Rectal smooth muscle tissue (tissue), 1 donor: ENCODE results near the gene KCTD10.
"Not testable (repeated sequence)": the region's sequence is repeated elsewhere in the genome, so short reads cannot be mapped to it uniquely, and the experiment has no call there.

Source experiments
- H3K27ac ChIP-seq: one replicate; pipeline ENCODE4 v1.7.0; 2013; ENCODE audit warnings: low read depth, low read length, inconsistent platforms
- H3K27me3 ChIP-seq: one replicate; pipeline ENCODE4 v1.7.0; 2013; ENCODE audit warnings: low read length; ENCODE audit not compliant: control insufficient read depth, insufficient read depth
- H3K36me3 ChIP-seq: one replicate; pipeline ENCODE4 v1.7.0; 2013; ENCODE audit warnings: low read length; ENCODE audit not compliant: control insufficient read depth, insufficient read depth
- H3K4me1 ChIP-seq: one replicate; pipeline ENCODE4 v1.7.0; 2013; ENCODE audit warnings: low read length; ENCODE audit not compliant: control insufficient read depth, insufficient read depth
- H3K4me3 ChIP-seq: one replicate; pipeline ENCODE4 v1.7.0; 2013; ENCODE audit warnings: low read length
- H3K9ac ChIP-seq: one replicate; pipeline ENCODE4 v1.7.0; 2013; ENCODE audit warnings: low read length

The KCTD10 gene

DNA sequence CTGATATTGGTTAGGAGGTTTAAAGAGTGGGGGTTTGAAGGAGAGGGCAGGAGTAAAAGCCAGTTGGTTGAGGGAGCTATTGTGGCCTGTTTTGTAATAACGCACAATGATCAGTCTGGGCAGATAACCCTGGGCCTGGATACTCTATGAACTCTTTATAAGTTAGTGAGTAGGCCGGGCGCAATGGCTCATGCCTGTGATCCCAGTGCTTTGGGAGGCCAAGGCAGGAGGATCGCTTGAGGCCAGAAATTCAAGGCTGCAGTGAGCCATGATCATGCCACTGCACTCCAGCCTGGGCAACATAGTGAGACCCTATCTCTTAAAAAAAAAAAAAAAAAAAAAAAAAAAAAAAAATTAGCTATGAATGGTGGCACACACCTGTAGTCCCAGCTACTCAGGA, 71.0 kb downstream of the KCTD10 start:
- not testable (repeated sequence) for H3K4me1 ChIP-seq, H3K27me3 ChIP-seq, H3K27ac ChIP-seq, H3K4me3 ChIP-seq, H3K36me3 ChIP-seq, H3K9ac ChIP-seq

DNA sequence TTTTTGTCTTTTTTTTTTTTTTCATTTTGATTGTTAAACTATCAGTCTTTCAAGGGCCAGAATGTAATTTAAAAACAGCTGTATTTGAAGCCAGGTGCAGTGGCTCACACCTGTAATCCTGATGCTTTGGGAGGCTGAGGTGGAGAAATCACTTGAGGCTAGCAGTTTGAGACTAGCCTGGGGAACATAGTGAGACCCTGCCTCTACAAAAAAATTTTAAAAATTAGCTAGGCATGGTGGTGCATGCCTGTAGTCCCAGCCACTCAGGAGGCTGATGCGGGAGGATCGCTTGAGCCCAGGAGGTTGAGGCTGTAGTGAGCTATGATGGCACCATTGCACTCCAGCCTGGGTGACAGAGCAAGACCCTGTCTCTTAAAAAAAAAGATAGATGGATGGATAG, 72.3 kb downstream of the KCTD10 start:
- not testable (repeated sequence) for H3K4me1 ChIP-seq, H3K9ac ChIP-seq, H3K27ac ChIP-seq, H3K27me3 ChIP-seq, H3K36me3 ChIP-seq, H3K4me3 ChIP-seq
